SK-N-SH (cell line): ENCODE data around the gene ELAC2. TPM values are rescaled to one million over a fixed set of nuclear protein-coding genes. Genes with fewer than 3 reads are reported as not detected.

Experiments
- CTCF ChIA-PET: fragments of 300-600, 350-600 bp; formaldehyde crosslinking; extraction: SDS; loops from one replicate; lab custom pipeline; 2021; lab: Yijun Ruan, JAX
- POLR2A ChIA-PET: fragments of 350-600 bp; sonication (Branson Sonifier 250); formaldehyde crosslinking; extraction: SDS; loops from one replicate; lab custom pipeline; 2020; ENCODE audit warnings: antibody characterized with exemption, inconsistent platforms; lab: Yijun Ruan, JAX
- DNase-seq: peaks from one replicate; pipeline ENCODE4 v3.0.0; 2012
- H2AFZ ChIP-seq: fragments of 200-600 bp; sonication (generic); 2 replicates; pipeline ENCODE4 v1.8.1; 2016; ENCODE audit warnings: antibody characterized with exemption, mild to moderate bottlenecking, low read depth
- H3F3A ChIP-seq: fragments of 200-600 bp; sonication (generic); replicated peaks from 2 replicates; pipeline ENCODE3; 2016; ENCODE audit warnings: antibody characterized with exemption, mild to moderate bottlenecking; ENCODE audit not compliant: insufficient read depth
- H3K27ac ChIP-seq, 2 experiments: fragments of 200-500 bp in 1 of 2; fragments of 200-600 bp in 1 of 2; sonication (Bioruptor generic) in 1 of 2; sonication (generic), shearing (Covaris generic) in 1 of 2; 2 replicates each; pipeline versions ENCODE4 v1.5.1 to v1.6.1; 2014 to 2016; ENCODE audit warnings: low read depth in 2 of 2, inconsistent platforms in 1 of 2, low read length in 1 of 2, mild to moderate bottlenecking in 1 of 2, mixed read lengths in 1 of 2
- H3K27me3 ChIP-seq: fragments of 200-600 bp; sonication (generic), shearing (Covaris generic); 2 replicates; pipeline ENCODE4 v1.6.1; 2016; ENCODE audit warnings: mixed run types; ENCODE audit not compliant: insufficient read depth
- H3K36me3 ChIP-seq, 2 experiments: fragments of 200-500 bp in 1 of 2; fragments of 200-600 bp in 1 of 2; sonication (Bioruptor generic) in 1 of 2; sonication (generic) in 1 of 2; replicated peaks in 1 of 2; 2 replicates each; pipeline versions ENCODE3 to v1.5.1; 2014 to 2016; ENCODE audit warnings: low read length in 1 of 2, mild to moderate bottlenecking in 1 of 2; ENCODE audit not compliant: insufficient read depth in 2 of 2, control insufficient read depth in 1 of 2
- H3K4me1 ChIP-seq, 2 experiments: fragments of 200-500 bp in 1 of 2; fragments of 200-600 bp in 1 of 2; sonication (Bioruptor generic) in 1 of 2; sonication (generic), shearing (Covaris generic) in 1 of 2; 2 replicates each; pipeline versions ENCODE4 v1.5.1 to v1.6.1; 2014 to 2016; ENCODE audit warnings: low read depth in 1 of 2, low read length in 1 of 2, mixed run types in 1 of 2; ENCODE audit not compliant: insufficient read depth in 2 of 2, control insufficient read depth in 1 of 2
- H3K4me2 ChIP-seq: fragments of 200-600 bp; sonication (generic), shearing (Covaris generic); 2 replicates; pipeline ENCODE4 v1.6.1; 2017; ENCODE audit warnings: mixed run types
- H3K4me3 ChIP-seq, 2 experiments: fragments of 200-500 bp in 1 of 2; fragments of 200-600 bp in 1 of 2; sonication (Bioruptor generic) in 1 of 2; sonication (generic), shearing (Covaris generic) in 1 of 2; 2 replicates each; pipeline versions ENCODE4 v1.5.1 to v1.8.1; 2014 to 2016; ENCODE audit warnings: low read depth in 2 of 2, inconsistent platforms in 1 of 2, low read length in 1 of 2, mild to moderate bottlenecking in 1 of 2, mixed read lengths in 1 of 2, moderate library complexity in 1 of 2
- H3K79me2 ChIP-seq: fragments of 200-600 bp; sonication (generic); 2 replicates; pipeline ENCODE4 v1.8.1; 2017; ENCODE audit warnings: mild to moderate bottlenecking; ENCODE audit not compliant: insufficient read depth
- H3K9ac ChIP-seq: fragments of 200-600 bp; sonication (generic); 2 replicates; pipeline ENCODE4 v1.6.1; 2017; ENCODE audit warnings: mixed run types
- H3K9me2 ChIP-seq: fragments of 200-600 bp; sonication (generic); 2 replicates; pipeline ENCODE4 v1.6.1; 2017; ENCODE audit warnings: mixed run types
- H3K9me3 ChIP-seq: fragments of 200-600 bp; sonication (generic); 2 replicates; pipeline ENCODE4 v1.6.1; 2017; ENCODE audit warnings: mixed run types, mild to moderate bottlenecking, moderate library complexity
- H4K20me1 ChIP-seq: fragments of 200-600 bp; sonication (generic); 2 replicates; pipeline ENCODE4 v1.6.1; 2017; ENCODE audit warnings: mild to moderate bottlenecking, mixed run types; ENCODE audit not compliant: insufficient read depth
- ELF1 ChIP-seq: IDR thresholded peaks from 2 replicates; pipeline ENCODE4 v1.4.0; 2012
- EZH2phosphoT487 ChIP-seq: fragments of 200-600 bp; sonication (generic); IDR thresholded peaks from 2 replicates; pipeline ENCODE4 v1.6.1; 2017; ENCODE audit warnings: low read depth, mixed run types, mild to moderate bottlenecking, antibody characterized with exemption, moderate library complexity, borderline replicate concordance
- FOXJ3 ChIP-seq: sonication (generic); formaldehyde crosslinking; IDR thresholded peaks from 2 replicates; pipeline ENCODE4 v1.5.1; 2020; ENCODE audit warnings: mild to moderate bottlenecking, missing genetic modification reagents
- FOXM1 ChIP-seq: IDR thresholded peaks from 2 replicates; pipeline ENCODE4 v1.4.0; 2012; ENCODE audit warnings: low read depth, mild to moderate bottlenecking
- NRF1 ChIP-seq: IDR thresholded peaks from 2 replicates; pipeline ENCODE4 v1.6.1; 2012; ENCODE audit warnings: low read depth, mild to moderate bottlenecking, low read length
- WGBS: methylation state at CpG from one replicate; pipeline ENCODE4 v1.1.6; 2017; ENCODE audit warnings: low lambda C conversion rate; 5-methylcytosine and 5-hydroxymethylcytosine counted together
- polyA plus RNA-seq, 3 experiments: library from polyadenylated mRNA; depleted of rRNA; stranded (reverse); fragments of >200 nt; gene quantifications; 2 replicates each; pipeline ENCODE4 v1.2.3, GENCODE V29; 2012
- TF ChIP-seq, protein P1 (sequence below): IDR thresholded peaks from 2 replicates; pipeline ENCODE4; 2012
- TF ChIP-seq, protein P2 (sequence below): fragments of 200-600 bp; sonication (generic); IDR thresholded peaks from 2 replicates; pipeline ENCODE4 v1.6.1; 2017; ENCODE audit warnings: antibody characterized with exemption, mild to moderate bottlenecking, moderate library complexity

Gene ELAC2
- polyA plus RNA-seq, 1 of the 3 experiments (the other 2 are of a cell fraction) = 77.6 TPM

- 14% methylated on average over 4 of the region's 4 CpGs for WGBS
- no peaks in the 10 kb centered on the region for H4K20me1 ChIP-seq
- peaks cover 8% of the 10 kb centered on the region; the same call in 1 of the 2 replicates for H3K27me3 ChIP-seq
- H3F3A ChIP-seq = no peaks in the 10 kb centered on the region
- H3K27ac ChIP-seq = no peak overlapping the region
- POLR2A ChIA-PET = no interaction called here
- H3K4me3 ChIP-seq = no peak overlapping the region
- no peaks in the 10 kb centered on the region for H3K36me3 ChIP-seq
- H3K4me1 ChIP-seq = no peaks in the 10 kb centered on the region
- no peaks in the 10 kb centered on the region for H3K9me3 ChIP-seq
- CTCF ChIA-PET = no interaction called here
- H2AFZ ChIP-seq = no peak overlapping the region
- no peak overlapping the region for H3K9ac ChIP-seq
- TF ChIP-seq, protein P1, sequence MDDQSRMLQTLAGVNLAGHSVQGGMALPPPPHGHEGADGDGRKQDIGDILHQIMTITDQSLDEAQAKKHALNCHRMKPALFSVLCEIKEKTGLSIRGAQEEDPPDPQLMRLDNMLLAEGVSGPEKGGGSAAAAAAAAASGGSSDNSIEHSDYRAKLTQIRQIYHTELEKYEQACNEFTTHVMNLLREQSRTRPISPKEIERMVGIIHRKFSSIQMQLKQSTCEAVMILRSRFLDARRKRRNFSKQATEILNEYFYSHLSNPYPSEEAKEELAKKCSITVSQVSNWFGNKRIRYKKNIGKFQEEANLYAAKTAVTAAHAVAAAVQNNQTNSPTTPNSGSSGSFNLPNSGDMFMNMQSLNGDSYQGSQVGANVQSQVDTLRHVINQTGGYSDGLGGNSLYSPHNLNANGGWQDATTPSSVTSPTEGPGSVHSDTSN = no peak
- TF ChIP-seq, protein P2, sequence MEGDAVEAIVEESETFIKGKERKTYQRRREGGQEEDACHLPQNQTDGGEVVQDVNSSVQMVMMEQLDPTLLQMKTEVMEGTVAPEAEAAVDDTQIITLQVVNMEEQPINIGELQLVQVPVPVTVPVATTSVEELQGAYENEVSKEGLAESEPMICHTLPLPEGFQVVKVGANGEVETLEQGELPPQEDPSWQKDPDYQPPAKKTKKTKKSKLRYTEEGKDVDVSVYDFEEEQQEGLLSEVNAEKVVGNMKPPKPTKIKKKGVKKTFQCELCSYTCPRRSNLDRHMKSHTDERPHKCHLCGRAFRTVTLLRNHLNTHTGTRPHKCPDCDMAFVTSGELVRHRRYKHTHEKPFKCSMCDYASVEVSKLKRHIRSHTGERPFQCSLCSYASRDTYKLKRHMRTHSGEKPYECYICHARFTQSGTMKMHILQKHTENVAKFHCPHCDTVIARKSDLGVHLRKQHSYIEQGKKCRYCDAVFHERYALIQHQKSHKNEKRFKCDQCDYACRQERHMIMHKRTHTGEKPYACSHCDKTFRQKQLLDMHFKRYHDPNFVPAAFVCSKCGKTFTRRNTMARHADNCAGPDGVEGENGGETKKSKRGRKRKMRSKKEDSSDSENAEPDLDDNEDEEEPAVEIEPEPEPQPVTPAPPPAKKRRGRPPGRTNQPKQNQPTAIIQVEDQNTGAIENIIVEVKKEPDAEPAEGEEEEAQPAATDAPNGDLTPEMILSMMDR = no peak
- TF ChIP-seq ELF1 = no peak
- TF ChIP-seq FOXM1 = no peak
- TF ChIP-seq EZH2phosphoT487 = no peak
- no peak for TF ChIP-seq NRF1
- TF ChIP-seq FOXJ3 (CRISPR knock-in tag) = no peak
- H3K79me2 ChIP-seq = no peaks in the 10 kb centered on the region
- no peak overlapping the region for H3K4me2 ChIP-seq
- H3K9me2 ChIP-seq = no peaks in the 10 kb centered on the region
- DNase-seq = no peak
Observed at GRCh38 chr17:12947047-12947446, 70.8 kb downstream of the ELAC2 start.

Other genes with a start within 250 kb of the ELAC2 start
- gene ARHGAP44, start 228.5 kb downstream of the ELAC2 start, polyA plus RNA-seq (2012; rRNA removed) = 0.11 and 0.28 TPM in 2 replicates